NCI-H526 treated with DMSO at 0.1 percent for 48 hours (cell line): ENCODE measurements around the gene VPS35L.
"Not testable (repeated sequence)": the region's sequence is repeated elsewhere in the genome, so short reads cannot be mapped to it uniquely, and the experiment has no call there.

Source experiments
- DNase-seq: peaks from one replicate; lab custom pipeline; 2025; lab: John Stamatoyannopoulos, UW

VPS35L gene

DNA sequence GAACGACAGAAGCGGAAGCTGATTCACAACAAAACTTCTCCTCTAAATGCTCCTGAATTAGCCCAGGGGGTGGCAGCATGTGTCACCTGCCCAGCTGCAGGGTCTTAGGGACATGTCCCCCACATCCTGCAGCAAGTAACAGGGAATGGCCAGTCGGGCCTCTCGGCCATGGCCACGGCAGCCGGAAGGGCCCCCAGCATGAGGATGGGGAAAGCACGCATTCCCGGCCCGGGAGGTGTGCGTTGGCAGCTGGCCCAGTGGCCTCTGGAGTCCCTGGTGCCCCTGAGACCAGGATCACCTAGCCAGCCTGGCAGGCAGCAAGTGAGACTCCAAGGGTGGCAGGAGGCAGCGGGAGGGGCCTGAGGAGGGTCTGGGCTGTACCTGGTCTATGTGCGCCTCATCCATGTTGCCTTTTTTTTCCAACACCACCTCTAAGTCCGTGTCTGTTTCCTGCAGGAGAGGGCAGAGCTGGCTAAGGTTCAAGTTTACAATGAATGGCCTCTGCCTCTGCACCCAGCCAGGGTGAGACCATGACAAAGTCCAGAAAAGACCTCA is 155.6 kb downstream of the VPS35L start:
- no peak for DNase-seq

DNA sequence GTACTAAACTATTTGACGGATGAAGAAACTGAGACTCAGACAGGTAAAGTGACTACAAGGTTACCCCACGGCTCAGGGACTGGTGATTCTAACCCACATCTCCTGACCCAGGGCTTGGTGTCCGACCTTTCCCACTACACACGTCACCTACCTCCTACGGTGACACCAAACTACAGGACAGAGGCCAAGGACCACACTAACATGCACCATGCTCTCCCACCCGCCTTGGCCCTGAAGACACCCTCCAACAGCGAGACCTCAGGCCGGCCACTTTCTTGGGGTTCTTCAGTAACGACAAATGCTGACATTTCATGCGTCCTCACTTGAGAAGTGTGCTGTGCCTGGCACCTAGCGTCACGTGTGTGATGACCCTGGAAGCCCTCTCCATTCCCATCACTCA is 156.1 kb downstream of the VPS35L start:
- no peak for DNase-seq

DNA sequence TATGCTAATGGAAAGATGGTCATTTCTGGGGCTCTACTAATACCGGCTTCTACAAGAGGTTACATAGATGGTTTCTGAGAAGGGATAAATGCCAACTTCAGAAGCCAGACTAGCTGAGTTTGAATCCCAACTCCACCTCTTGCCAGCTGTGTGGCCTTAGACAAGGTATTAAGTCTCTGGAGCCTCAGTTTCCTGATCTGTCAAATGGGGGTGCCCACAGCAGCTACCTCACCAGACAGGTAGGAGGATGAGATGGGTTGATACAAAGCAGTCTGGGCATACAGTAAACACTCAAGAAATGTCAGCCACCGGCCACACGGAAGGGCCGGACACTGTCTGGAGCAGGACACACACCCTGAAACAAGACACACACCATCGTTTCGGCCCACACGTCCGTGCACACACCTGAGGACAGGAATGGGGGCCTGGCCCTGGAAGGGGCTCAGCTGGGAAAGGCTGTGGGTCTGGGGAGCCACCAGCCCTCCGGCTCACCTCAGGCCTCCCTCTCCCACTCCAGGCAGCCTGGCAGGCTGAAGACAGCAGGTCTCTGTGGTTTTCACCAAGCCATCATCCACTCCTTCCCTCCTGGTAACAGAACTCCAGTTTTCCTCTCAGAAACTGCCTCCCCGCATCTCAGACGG is 157.0 kb downstream of the VPS35L start:
- no peak for DNase-seq

DNA sequence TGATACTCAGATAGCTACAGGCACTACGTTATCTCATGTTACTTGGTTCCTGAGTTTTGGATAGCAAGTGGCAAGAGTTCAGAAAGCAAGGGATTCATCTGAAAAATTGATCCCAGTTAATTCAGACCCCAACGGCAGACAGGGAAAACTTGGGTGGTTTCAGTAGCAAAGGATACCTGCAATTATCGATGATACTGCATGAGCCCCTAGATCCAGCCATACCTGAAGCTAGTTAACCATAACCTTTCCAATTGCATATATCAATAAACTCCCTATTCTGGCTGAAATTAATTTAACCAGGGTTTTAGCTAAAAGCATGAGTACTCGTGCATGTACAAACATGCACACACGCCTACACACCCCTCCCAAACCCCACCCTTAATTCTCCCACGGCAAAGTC is 158.2 kb downstream of the VPS35L start:
- DNase-seq = no peak

DNA sequence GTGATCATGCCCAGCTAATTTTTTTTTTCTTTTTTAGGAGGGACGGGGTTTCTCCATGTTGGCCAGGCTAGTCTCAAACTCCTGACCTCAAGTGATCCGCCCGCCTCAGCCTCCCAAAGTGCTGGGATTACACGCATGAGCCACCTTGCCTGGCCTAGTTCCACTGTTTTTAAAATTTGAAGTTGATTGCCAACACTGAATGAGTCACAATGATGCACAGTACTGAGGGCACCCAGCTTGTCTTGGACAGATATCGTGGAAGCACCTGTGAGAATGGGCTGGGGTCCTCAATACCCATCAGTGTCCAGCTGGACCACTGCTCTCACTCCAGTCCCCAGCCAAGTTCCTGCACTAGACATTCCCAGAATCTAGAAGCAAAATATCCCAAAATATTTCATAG is 160.1 kb downstream of the VPS35L start:
- no peak for DNase-seq

DNA sequence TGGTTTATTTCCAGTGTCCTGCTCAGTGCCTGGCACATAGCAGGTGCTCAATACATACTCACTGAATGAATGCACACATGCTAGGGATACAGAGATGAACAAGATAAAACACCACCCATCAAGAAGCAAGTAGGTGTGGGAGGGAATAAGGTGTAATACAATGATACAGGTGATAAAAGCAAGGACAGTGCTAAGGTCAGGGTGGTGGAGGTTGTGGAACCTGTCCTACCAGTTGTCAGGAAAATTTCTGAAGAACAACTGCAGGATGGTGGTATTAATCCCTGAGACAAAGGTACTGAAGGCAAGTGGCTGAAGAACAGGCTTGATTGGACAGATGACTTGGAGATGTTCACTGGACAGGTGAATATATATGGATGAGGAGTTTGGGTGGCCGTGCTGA is 160.7 kb downstream of the VPS35L start:
- DNase-seq = no peak

DNA sequence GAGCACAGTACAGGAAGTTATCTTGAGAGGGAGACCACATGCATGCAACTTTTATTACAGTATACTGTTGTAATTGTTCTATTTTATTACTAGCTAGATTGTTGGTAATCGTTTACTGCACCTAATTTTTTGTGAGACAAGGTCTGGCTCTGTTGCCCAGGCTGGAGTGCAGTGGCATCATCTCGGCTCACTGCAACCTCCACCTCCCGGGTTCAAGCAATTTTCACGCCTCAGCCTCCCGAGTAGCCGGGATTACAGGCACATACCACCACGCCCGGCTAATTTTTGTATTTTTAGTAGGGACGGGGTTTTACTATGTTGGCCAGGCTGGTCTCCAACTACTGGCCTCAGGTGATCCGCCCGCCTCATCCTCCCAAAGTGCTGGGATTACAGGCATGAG is 161.2 kb downstream of the VPS35L start:
- DNase-seq = not testable (repeated sequence)

DNA sequence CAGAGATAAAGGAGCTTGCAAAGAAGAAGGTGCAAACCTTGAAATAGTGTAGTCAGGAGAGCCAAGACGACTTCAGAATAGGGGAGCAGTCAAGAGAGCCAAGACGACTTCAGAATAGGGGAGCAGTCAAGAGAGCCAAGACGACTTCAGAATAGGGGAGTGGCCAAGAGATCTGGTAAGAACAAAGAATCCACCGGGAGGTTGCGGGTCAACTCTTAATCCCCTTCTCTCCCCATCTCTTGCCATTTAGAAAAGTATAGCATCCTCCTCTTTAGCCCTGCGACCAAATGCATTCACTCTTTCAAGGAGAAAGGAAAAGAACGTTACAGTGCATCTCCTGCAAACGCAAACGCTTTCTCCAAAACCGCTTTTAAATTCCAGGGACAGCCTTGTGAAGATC is 161.8 kb downstream of the VPS35L start:
- DNase-seq = peak; percentile 30

DNA sequence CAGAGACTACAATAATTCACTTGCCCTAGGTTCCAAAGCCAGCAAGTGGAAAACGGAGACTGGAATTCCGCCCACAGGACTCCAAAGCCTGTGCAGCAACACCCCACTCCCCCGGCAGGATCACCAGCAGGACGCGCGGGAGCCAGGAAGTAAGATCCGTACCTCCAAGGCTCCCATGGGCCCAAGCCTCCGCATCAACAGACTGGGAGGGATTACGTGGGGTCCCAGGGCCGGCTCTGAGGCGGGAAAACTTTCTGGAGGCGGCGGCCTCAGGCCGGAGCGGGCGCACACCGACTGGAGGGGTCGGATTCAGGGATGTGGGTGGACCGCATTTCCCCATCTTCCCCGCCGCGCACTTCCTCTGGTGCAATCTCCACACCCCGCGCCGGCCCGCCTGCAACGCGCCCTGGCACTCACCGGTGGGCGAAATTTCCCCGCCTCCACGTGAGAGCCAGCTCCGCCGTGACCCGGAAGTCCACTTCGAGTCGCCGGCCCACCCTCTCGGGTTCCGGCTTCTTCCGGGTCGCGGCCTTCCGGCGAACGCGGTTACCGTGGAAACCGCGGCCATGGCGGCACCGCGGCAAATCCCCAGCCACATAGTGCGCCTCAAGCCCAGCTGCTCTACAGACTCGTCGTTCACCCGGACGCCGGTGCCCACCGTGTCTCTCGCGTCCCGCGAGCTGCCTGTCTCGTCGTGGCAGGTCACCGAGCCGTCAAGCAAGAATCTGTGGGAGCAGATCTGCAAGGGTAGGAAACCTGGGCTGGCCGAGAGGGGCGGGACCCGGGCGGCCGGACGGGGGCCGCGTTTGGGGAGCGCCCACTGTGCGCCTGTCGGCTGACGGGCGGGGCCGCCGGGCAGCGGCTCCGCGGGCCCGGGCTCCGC is 162.5 kb downstream of the VPS35L start, which contains the start of the genes IQCK and KNOP1:
Gene IQCK, plus strand, starts transcription at position 531 of the 883 bp plus-strand sequence. Its CDS starts 36 bp downstream, at position 567.
Gene KNOP1, minus strand, starts transcription at position 487 of the 883 bp plus-strand sequence. CDS start 3,192 bp downstream, outside the sequence.
- DNase-seq = peak; percentile 51

DNA sequence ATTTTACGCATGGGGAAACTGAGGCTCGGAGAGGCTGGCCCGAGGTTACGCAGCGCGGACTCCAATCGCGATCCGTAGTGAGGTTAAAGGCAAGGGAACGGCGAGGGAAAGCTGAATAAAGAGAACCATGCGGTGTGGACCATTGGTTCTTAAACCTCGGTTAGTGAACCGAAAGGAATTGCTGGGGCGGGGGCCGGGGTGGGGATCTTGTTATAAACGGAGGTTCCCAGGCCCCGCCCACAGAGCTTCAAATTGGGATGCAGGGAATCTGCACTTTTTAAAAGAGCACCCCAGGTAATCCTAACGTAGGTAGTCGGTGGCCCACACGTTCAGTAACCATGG is 163.1 kb downstream of the VPS35L start:
- DNase-seq = peak; percentile 42

DNA sequence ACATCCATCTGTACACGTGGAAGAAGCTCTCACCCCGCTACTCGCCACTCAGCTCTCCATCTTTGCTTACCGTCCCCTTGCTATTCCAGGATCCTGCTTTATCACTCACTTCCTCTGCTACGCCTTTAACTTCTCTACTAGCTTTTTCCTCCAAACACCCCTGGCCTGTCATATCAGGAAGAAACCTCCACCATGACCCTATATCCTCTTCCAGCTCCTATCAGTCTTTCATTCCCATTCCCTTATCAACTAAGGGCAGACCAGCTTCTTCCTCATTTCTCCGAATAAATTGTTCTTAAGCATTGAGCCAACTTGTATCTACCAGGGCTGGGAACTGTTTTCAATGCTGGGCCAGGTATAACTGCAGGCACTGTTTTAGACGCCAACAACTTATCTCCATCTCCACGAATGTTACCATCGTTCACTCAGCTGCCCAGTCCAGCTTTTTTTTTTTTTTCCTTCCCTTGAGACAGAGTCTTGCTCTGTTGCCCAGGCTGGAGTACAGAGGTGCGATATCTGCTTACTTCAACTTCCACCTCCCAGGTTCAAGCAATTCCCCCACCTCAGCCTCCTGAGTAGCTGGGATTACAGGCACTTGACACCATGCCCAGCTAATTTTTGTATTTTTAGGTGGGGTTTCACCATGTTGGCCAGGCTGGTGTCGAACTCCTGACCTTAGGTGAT is 166.9 kb downstream of the VPS35L start:
- DNase-seq = no peak

DNA sequence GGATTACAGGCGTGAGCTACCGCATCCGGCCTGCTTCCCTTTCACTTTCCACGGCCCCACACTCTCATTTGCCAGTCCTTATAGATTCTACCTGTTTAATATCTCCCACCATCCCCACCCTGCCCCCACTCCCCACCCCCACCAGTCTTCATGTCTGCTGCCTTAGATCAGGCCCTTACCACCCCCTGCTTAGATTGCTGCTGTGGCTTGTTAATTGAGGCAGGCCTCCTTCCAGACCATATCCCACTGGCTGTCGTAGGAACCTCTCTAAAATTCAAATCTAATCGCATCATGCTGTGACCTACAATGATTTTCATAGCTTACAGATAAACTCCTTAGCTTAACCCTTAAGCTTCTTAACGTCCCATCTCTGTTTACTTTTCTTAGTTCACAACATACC is 167.5 kb downstream of the VPS35L start:
- DNase-seq = no peak

DNA sequence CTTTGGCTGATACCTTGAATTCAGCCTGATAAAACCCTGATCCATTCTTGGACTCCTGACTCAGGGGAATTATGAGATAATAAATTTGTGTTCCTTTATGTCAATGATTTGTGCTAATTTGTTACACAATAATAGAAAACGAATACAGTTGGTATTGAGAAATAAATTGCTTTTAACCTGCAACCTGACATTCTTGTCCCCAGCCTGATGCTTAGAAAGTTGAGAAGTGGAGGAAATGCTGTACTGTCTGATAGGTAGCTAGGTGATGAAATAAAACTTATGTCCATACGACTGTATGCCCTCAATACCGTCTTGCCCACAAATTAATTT is 173.1 kb downstream of the VPS35L start:
- no peak for DNase-seq

DNA sequence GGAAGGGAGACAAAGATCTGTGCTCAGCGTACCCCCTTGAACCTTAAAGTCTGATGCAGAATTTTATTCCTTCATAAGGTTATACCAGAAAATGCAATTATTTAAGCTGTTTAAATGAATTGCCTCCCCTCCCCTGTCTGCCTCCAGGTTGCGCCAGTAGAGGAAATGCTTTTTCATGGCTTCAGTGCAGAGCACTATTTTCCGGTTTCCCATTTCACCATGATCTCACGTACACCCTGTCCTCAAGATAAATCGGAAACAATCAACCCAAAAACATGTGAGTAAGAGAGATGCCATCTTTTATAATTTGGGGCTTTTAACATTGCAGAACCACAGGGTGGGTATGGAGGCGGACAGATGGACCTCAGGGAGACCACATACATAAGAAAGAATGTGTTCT is 178.0 kb downstream of the VPS35L start:
- DNase-seq = no peak

DNA sequence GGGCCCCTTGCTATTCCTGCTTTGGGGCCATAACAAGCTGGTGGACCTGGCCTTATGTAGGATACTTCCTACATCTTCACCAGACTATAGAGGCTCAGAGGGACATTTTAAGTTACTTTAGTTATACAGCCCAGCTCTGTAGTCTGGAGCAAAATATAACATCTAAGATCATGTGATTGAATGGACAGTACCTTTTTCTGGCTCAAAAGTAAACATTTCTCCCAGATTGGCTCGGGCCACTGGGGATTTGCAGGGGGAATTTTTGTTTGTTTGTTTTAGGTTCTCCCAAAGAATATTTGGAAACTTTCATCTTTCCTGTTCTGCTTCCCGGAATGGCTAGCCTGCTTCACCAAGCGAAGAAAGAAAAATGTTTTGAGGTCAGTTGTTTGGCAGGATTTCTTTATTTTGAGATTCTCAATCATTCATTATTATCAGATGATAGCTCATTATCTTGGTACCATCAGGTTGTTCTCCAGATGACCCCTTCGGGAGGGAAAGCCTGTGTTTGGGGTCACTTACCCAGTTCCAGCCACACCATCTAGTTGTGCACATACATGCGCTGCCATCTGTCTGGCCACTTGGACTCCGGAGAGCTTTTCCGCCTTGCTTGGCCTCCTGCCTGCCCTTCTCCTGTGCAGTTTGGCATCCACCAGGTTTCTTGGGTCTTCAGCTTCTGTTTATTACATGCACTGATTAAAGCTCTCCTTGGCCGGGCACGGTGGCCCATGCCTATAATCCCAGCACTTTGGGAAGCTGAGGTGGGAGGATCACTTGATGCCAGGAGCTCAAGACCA is 179.8 kb downstream of the VPS35L start:
- no peak for DNase-seq

DNA sequence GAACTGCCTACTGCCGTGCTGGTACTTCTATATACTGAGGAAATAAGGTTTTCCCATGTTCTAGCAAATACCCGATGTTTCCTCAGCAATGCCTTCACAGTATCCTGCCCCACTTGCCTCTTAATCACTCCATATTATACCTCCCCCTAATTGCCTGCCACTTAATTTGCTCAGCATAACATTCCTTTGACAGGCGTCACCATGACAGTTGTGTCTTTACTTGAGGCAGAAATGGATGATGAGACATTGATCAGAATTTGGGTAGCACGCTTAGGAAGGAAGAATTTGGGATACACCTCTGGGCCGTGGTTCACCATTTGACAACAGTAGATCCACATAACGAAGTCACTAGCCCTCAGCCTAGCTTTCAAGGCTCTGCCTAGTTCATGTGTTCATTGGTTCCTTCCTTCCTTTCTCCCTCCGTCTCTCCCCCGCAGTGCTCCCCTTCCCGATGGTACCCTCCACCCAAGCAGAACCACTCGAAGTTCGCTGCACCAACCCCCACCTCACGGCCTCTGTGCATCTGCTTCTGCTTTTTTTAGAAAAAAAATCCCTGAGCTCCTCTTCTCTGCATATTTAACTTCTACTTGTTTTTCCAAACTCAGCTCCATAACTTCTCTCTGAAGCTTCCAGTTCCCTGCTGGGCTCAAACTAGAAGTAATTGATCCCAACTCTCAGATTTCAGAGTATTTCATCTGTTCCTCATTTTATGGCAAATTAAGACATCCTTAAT is 182.0 kb downstream of the VPS35L start:
- DNase-seq = no peak

DNA sequence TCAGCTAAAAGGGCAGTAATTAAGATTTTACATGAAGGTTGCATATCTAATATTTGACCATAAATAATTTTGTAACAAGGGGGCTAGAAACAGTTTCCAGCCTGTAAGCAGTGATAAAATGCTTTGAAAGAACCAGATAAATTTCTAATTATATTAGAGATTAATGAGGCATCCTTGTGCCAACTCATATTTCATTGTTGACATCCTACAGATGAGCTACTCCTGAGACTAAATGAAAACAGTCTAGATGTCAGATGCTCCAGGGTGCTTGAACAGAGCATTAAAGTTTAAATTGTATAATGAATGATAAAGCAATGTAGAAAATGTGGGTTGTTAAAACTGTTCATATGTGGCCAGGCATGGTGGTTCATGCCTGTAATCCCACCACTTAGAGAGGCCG is 185.9 kb downstream of the VPS35L start:
- no peak for DNase-seq

DNA sequence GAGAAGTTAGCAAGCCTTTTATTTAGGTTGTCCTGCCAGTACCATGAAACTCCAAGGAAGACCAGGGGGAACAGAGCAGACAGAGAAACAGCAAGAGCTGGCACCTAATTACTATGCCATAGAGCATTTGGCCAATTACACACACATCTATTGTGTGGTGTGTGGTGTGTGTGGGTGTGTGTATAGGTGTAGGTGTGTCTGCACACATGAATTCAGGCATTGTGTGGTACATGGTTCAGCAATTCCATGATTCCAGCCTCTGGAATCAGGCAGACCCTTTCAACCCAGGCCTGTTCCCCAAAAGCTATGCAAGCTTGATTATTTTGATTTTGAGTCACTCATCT is 188.3 kb downstream of the VPS35L start:
- DNase-seq = no peak

DNA sequence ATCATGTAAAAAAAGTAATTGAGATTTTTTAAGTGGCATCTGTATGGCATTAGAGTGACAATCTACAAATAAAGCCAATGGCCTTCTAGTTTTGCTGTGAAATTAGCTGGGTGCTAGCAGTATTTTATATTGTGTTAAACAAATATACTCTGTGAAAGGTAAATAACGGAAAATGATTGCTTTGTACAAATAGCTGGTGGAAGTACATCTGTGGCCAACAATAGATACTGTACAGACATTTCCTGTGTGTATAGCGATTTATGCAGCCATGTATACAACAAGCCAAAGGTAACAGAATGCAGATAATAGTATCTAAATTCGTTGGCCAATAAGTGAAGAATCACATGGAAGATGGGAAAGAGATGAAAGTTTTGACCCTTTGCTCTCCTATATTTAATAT is 189.2 kb downstream of the VPS35L start:
- DNase-seq = no peak

DNA sequence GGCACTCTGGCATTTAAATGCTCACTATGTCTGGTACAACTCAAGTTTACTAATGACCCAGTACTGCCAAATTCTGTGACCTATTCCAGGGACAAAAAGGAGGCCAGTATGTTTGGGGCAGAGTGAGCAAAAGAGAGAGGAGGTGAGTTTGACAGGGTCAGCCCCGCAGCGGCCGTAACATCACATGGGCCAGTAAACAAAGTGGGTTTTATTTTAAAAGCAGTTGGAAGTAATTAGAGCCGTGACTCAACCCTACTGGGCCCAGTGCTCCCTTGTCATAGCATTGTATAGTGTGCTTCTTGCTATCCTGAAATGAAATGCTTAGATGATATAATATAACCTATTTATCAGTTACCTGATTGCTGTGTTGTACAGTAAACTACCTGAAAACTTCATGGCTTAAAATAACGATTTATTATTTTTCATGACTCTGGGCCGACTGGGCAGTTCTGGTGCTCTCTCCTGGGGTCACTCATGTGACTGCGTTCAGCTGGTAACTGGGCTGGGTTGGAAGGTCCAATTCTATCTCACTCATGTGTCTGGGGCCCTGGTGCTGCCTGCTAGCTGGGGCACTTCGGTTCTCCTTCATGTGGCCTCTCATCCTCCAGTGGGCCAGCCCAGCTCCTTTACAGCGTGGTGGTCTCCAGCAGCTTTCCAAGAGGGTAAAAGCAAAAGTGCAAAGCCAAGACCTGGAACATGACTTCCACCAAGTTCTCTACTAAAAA is 189.9 kb downstream of the VPS35L start:
- DNase-seq = no peak

DNA sequence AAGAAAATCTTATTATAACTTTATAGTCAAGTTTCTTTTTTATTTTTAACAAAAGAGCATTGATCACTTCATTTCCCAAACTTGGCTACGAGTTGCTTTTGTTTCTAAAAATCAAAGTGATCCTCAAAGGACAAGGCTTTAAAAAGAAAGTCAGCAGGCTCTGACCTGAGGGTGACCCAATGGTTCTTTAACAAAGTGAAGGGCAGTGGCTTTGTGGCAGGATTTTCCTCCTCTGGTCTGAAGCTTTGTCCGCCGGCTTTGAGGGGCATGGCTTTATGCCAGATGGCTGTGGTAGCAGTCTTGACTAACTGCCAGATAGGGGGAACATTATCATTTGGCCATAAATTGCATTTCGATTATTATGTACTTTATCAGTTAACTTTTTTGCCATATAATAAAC is 191.1 kb downstream of the VPS35L start:
- no peak for DNase-seq
